ENCODE results near the gene ARHGAP24. TPM values are rescaled to one million over a fixed set of nuclear protein-coding genes. Genes with fewer than 3 reads are reported as not detected.

Gene ARHGAP24
- total and polyA plus RNA-seq, 2 experiments from 2014 or later, result 19.5 to 29.6 TPM

DNA sequence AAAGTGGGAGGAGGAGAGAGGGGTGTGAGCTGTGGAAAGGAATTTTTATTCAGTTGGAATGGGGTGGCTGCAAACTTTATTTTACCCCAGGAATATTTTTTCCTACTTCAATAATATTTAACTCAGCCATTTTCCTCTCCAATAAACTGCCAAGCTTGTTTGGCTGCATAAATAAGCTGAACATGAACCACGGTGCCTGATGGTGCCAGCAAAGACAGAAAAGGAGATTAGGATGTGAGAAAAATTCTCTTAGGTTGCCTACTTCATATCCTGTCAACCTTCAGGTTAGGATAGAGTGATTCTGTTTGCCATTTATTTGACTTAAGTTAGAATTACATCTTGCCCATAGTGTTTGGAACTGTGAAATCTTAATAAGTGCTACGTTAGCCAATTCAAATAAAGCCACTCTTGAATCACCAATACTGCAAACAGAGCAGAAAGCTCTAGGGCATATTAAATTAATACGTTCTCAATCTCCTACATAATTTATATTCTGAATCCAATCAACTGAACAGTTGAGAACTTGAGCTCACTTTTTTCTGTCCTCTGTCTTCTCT, 195.1 kb downstream of the ARHGAP24 start:
- DNase-seq (ENCODE audit: low spot score), result no peak
- Histone ChIP-seq H3K27me3 (no peaks in the 10 kb centered on the region), H3K79me2 (no peaks in the 10 kb centered on the region), H3K4me3 (no peak overlapping the region), H4K20me1 (ENCODE audit: insufficient read depth, poor library complexity, severe bottlenecking) (no peaks in the 10 kb centered on the region), H3K4me2 (no peak overlapping the region), H3K4me1 (ENCODE audit: insufficient read depth) (no peaks in the 10 kb centered on the region), H3K27ac (no peak overlapping the region), H3K9me3 (ENCODE audit: low read depth) (no peaks in the 10 kb centered on the region), H2AFZ (no peak overlapping the region), H3K9me2 (replicated peaks; ENCODE audit: insufficient read depth) (no peaks in the 10 kb centered on the region), H3K36me3 (replicated peaks; ENCODE audit: insufficient read depth, low read depth) (no peaks in the 10 kb centered on the region)
- WGBS (ENCODE audit: low lambda C conversion rate, missing lambda C conversion rate), result 90% methylated on average over 3 of the region's 3 CpGs
- no peak for TF ChIP-seq EZH2phosphoT487 (IDR thresholded peaks at IDR 0.05; ENCODE audit: low read depth, severe bottlenecking, unreplicated experiment)
- TF ChIP-seq, protein P1, sequence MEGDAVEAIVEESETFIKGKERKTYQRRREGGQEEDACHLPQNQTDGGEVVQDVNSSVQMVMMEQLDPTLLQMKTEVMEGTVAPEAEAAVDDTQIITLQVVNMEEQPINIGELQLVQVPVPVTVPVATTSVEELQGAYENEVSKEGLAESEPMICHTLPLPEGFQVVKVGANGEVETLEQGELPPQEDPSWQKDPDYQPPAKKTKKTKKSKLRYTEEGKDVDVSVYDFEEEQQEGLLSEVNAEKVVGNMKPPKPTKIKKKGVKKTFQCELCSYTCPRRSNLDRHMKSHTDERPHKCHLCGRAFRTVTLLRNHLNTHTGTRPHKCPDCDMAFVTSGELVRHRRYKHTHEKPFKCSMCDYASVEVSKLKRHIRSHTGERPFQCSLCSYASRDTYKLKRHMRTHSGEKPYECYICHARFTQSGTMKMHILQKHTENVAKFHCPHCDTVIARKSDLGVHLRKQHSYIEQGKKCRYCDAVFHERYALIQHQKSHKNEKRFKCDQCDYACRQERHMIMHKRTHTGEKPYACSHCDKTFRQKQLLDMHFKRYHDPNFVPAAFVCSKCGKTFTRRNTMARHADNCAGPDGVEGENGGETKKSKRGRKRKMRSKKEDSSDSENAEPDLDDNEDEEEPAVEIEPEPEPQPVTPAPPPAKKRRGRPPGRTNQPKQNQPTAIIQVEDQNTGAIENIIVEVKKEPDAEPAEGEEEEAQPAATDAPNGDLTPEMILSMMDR (IDR thresholded peaks at IDR 0.05; ENCODE audit: poor library complexity), result no peak

DNA sequence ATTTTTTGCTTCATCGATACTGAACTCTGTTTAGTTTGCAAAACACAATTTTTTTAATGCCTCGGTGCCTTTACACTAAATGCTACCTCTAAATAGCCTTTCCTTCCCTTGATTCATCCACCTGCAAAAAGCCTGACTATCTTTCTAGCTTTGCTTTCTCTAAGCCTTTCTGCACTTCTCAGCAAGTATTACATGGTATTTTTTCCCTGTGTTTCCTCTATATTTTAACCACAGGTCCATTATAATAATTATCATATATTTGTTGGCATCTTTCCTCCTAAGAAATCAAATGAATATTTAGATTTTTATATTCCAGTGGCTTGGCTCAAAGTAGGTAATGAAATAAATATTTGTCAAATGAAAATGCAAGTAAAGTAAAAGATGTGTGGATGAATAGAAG, 196.2 kb downstream of the ARHGAP24 start:
- H3K4me1 ChIP-seq (ENCODE audit: insufficient read depth), result no peaks in the 10 kb centered on the region
- no peak overlapping the region for H2AFZ ChIP-seq
- H3K36me3 ChIP-seq (replicated peaks; ENCODE audit: insufficient read depth, low read depth), result no peaks in the 10 kb centered on the region
- no peaks in the 10 kb centered on the region for H3K9me2 ChIP-seq (replicated peaks; ENCODE audit: insufficient read depth)
- 90% methylated on average over 2 of the region's 2 CpGs for WGBS (ENCODE audit: low lambda C conversion rate, missing lambda C conversion rate)
- no peak overlapping the region for H3K27ac ChIP-seq
- no peaks in the 10 kb centered on the region for H3K27me3 ChIP-seq
- H3K9me3 ChIP-seq (ENCODE audit: low read depth), result no peaks in the 10 kb centered on the region
- no peak overlapping the region for H3K4me2 ChIP-seq
- H4K20me1 ChIP-seq (ENCODE audit: insufficient read depth, poor library complexity, severe bottlenecking), result no peaks in the 10 kb centered on the region
- no peak for DNase-seq (ENCODE audit: low spot score)
- H3K79me2 ChIP-seq, result no peaks in the 10 kb centered on the region
- no peak overlapping the region for H3K4me3 ChIP-seq
- TF ChIP-seq, protein P1 (IDR thresholded peaks at IDR 0.05; ENCODE audit: poor library complexity), result no peak
- TF ChIP-seq EZH2phosphoT487 (IDR thresholded peaks at IDR 0.05; ENCODE audit: low read depth, severe bottlenecking, unreplicated experiment), result no peak
- no peak for TF ChIP-seq EZH2 (IDR thresholded peaks at IDR 0.05; ENCODE audit: borderline replicate concordance)

DNA sequence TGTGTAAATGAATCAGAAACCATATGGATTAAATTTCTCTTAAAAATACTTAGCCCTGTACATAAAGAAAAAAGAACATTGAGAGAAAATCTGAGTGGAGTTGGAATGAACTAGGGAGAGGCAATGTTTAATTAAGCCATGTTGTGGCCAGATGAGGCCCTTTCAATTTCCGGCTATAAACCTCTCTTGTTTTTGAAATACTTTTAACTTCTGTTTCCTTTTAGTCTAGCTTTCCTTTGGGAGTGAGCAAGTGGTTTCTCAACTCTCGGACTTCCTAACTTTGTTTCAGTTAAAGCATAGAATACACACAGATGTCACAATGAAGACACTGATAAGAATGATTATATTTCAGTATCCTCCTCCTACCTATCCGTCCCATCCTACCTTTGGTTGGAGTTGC, 197.2 kb downstream of the ARHGAP24 start:
- 63% methylated on average over 3 of the region's 3 CpGs for WGBS (ENCODE audit: low lambda C conversion rate, missing lambda C conversion rate)
- Histone ChIP-seq H4K20me1 (ENCODE audit: insufficient read depth, poor library complexity, severe bottlenecking) (no peaks in the 10 kb centered on the region), H3K4me2 (no peak overlapping the region), H2AFZ (no peak overlapping the region), H3K79me2 (no peaks in the 10 kb centered on the region), H3K27ac (no peak overlapping the region), H3K9me3 (ENCODE audit: low read depth) (no peaks in the 10 kb centered on the region), H3K36me3 (replicated peaks; ENCODE audit: insufficient read depth, low read depth) (no peaks in the 10 kb centered on the region), H3K4me1 (ENCODE audit: insufficient read depth) (peaks cover 3% of the 10 kb centered on the region), H3K9me2 (replicated peaks; ENCODE audit: insufficient read depth) (no peaks in the 10 kb centered on the region), H3K27me3 (no peaks in the 10 kb centered on the region), H3K4me3 (no peak overlapping the region)
- TF ChIP-seq EZH2phosphoT487 (IDR thresholded peaks at IDR 0.05; ENCODE audit: low read depth, severe bottlenecking, unreplicated experiment) (no peak), EZH2 (IDR thresholded peaks at IDR 0.05; ENCODE audit: borderline replicate concordance) (no peak)
- TF ChIP-seq, protein P1 (IDR thresholded peaks at IDR 0.05; ENCODE audit: poor library complexity), result no peak
- DNase-seq (ENCODE audit: low spot score), result no peak

DNA sequence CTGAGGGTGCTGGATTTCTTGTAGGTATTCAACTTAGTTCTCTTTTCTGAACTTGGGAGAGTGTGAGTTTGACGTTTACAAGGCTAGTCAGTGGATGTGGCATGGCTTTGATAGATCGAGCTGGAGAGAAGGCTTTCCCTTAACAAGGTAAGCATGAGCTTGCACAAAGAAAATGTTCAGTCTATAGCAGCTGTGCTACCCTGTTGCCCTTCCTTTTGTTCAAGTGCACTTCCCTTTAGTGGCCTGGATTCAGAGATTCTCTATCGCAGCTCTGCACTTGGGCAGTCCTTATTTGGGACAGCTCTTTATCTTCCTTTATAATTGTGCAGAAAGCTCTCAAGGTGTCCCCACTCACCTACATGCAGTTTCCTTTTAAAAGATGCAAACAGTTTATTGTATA, 198.0 kb downstream of the ARHGAP24 start:
- no peaks in the 10 kb centered on the region for H4K20me1 ChIP-seq (ENCODE audit: insufficient read depth, poor library complexity, severe bottlenecking)
- TF ChIP-seq EZH2 (IDR thresholded peaks at IDR 0.05; ENCODE audit: borderline replicate concordance), result no peak

More for the DNA sequence above, 198.0 kb downstream of the ARHGAP24 start:
- Histone ChIP-seq H3K27me3 (no peaks in the 10 kb centered on the region), H3K4me2 (no peak overlapping the region), H3K9me3 (ENCODE audit: low read depth) (no peaks in the 10 kb centered on the region), H3K36me3 (replicated peaks; ENCODE audit: insufficient read depth, low read depth) (no peaks in the 10 kb centered on the region), H3K4me1 (ENCODE audit: insufficient read depth) (peaks cover 5% of the 10 kb centered on the region), H3K79me2 (no peaks in the 10 kb centered on the region), H3K9me2 (replicated peaks; ENCODE audit: insufficient read depth) (no peaks in the 10 kb centered on the region), H3K27ac (no peak overlapping the region), H3K4me3 (no peak overlapping the region), H2AFZ (no peak overlapping the region)
- DNase-seq (ENCODE audit: low spot score), result no peak
- 87% methylated on average over 3 of the region's 3 CpGs for WGBS (ENCODE audit: low lambda C conversion rate, missing lambda C conversion rate)
